Measurements from ENCODE around the gene NOL11. TPM values are rescaled to one million over a fixed set of nuclear protein-coding genes. Genes with fewer than 3 reads are reported as not detected.

Gene NOL11
- polyA plus RNA-seq, 2 of the 4 experiments (the other 2 are of a cell fraction) = 79.6 to 118 TPM

- Histone ChIP-seq H3K27ac (no peak overlapping the region), H3K4me1 (no peaks in the 10 kb centered on the region), H3K9me3 (no peaks in the 10 kb centered on the region), H3K4me3 (no peak overlapping the region), H3K4me2 (no peak overlapping the region)
- 82% methylated on average over 2 of the region's 2 CpGs for WGBS (ENCODE audit: missing lambda C conversion rate)
- POLR2A ChIA-PET = no interaction called here
- ATAC-seq = no peak
- FAIRE-seq = no peak
- no peak for TF ChIP-seq RAD21 (conservative IDR thresholded peaks at IDR 0.05 in 1 of 2, IDR thresholded peaks at IDR 0.05 in 1 of 2)
- no peak for TF ChIP-seq PHF8 (IDR thresholded peaks at IDR 0.05; ENCODE audit: borderline replicate concordance, low read depth)
- TF ChIP-seq FOSB (CRISPR knock-in tag; IDR thresholded peaks at IDR 0.05) = no peak
- no peak for TF ChIP-seq CTCF (IDR thresholded peaks at IDR 0.05)
- no peak for TF ChIP-seq MAX (IDR thresholded peaks at IDR 0.05)
- TF ChIP-seq HOXB13 (CRISPR knock-in tag; IDR thresholded peaks at IDR 0.05; ENCODE audit: low read depth) = no peak
- TF ChIP-seq CBX2 (IDR thresholded peaks at IDR 0.05; ENCODE audit: borderline replicate concordance, low read depth) = no peak
- TF ChIP-seq NFE2L2 (conservative IDR thresholded peaks at IDR 0.05; ENCODE audit: low read length) = no peak
- no peak for TF ChIP-seq KDM1A (IDR thresholded peaks at IDR 0.05; ENCODE audit: low read depth)
- TF ChIP-seq ZSCAN20 (CRISPR knock-in tag; IDR thresholded peaks at IDR 0.05) = no peak
- TF ChIP-seq HOXA7 (CRISPR knock-in tag; IDR thresholded peaks at IDR 0.05) = no peak
- TF ChIP-seq FOSL2 (IDR thresholded peaks at IDR 0.05) = no peak
- no peak for TF ChIP-seq FOSL2 (CRISPR knock-in tag; IDR thresholded peaks at IDR 0.05)
- no peak for DNase-seq (ENCODE audit: low read depth in 1 of 2, low spot score in 1 of 2)
- CTCF ChIA-PET = no interaction called here
Measured at GRCh38 chr17:67742025-67742424, 24.3 kb downstream of the NOL11 start.

GRCh38 chr17:67746704-67747571, 29.2 kb downstream of the NOL11 start:
- CTCF ChIA-PET = interaction anchor here (1.2 to 2.0 kb wide), 3 partner anchors 11 to 23 kb away, joined by 3 to 5 read pairs (median 4); no protein-coding TSS in a partner anchor
- no peak for ATAC-seq
- TF ChIP-seq CHD2 (IDR thresholded peaks at IDR 0.05; ENCODE audit: low read length, partially characterized antibody) (no peak), ZNF302 (CRISPR knock-in tag; IDR thresholded peaks at IDR 0.05) (no peak), TFCP2L1 (CRISPR knock-in tag; IDR thresholded peaks at IDR 0.05) (no peak), TP53 (CRISPR knock-in tag; IDR thresholded peaks at IDR 0.05) (no peak), EHF (CRISPR knock-in tag; IDR thresholded peaks at IDR 0.05) (no peak), RAD21 (conservative IDR thresholded peaks at IDR 0.05 in 1 of 2, IDR thresholded peaks at IDR 0.05 in 1 of 2) (no peak), CEBPB (IDR thresholded peaks at IDR 0.05) (no peak), JUN (IDR thresholded peaks at IDR 0.05) (no peak), JUNB (IDR thresholded peaks at IDR 0.05) (no peak), USF2 (IDR thresholded peaks at IDR 0.05) (no peak), RNF2 (IDR thresholded peaks at IDR 0.05; ENCODE audit: borderline replicate concordance, low read depth) (no peak), MYC (IDR thresholded peaks at IDR 0.05; ENCODE audit: borderline replicate concordance, low read length) (no peak), POLR2AphosphoS2 (conservative IDR thresholded peaks at IDR 0.05; ENCODE audit: low read length) (no peak), CTCF (IDR thresholded peaks at IDR 0.05) (no peak), SMC3 (IDR thresholded peaks at IDR 0.05) (no peak), BHLHE40 (IDR thresholded peaks at IDR 0.05; ENCODE audit: low read depth, low read length) (no peak), PHF8 (IDR thresholded peaks at IDR 0.05; ENCODE audit: borderline replicate concordance, low read depth) (no peak), EHMT2 (IDR thresholded peaks at IDR 0.05; ENCODE audit: low read depth) (no peak), HOXB5 (CRISPR knock-in tag; IDR thresholded peaks at IDR 0.05) (no peak), FOSB (CRISPR knock-in tag; IDR thresholded peaks at IDR 0.05) (no peak)
- WGBS (ENCODE audit: missing lambda C conversion rate) = 87% methylated on average over 14 of the region's 14 CpGs
- no peak for DNase-seq (ENCODE audit: low read depth in 1 of 2, low spot score in 1 of 2)
- Histone ChIP-seq H3K4me1 (no peaks in the 10 kb centered on the region), H3K9me3 (no peaks in the 10 kb centered on the region), H3K4me2 (no peak overlapping the region), H3K4me3 (no peak overlapping the region), H3K27ac (no peak overlapping the region)
- POLR2A ChIA-PET = no interaction called here
- FAIRE-seq = no peak
